GM12801 (cell line): Measurements from ENCODE around the gene TAPT1.

Experiments used
- TF ChIP-seq, protein P1 (sequence below): IDR thresholded peaks from one replicate; pipeline ENCODE4 v1.5.1; 2011; ENCODE audit warnings: control low read depth; ENCODE audit not compliant: insufficient read length; ENCODE audit errors: extremely low read depth

The TAPT1 gene

DNA sequence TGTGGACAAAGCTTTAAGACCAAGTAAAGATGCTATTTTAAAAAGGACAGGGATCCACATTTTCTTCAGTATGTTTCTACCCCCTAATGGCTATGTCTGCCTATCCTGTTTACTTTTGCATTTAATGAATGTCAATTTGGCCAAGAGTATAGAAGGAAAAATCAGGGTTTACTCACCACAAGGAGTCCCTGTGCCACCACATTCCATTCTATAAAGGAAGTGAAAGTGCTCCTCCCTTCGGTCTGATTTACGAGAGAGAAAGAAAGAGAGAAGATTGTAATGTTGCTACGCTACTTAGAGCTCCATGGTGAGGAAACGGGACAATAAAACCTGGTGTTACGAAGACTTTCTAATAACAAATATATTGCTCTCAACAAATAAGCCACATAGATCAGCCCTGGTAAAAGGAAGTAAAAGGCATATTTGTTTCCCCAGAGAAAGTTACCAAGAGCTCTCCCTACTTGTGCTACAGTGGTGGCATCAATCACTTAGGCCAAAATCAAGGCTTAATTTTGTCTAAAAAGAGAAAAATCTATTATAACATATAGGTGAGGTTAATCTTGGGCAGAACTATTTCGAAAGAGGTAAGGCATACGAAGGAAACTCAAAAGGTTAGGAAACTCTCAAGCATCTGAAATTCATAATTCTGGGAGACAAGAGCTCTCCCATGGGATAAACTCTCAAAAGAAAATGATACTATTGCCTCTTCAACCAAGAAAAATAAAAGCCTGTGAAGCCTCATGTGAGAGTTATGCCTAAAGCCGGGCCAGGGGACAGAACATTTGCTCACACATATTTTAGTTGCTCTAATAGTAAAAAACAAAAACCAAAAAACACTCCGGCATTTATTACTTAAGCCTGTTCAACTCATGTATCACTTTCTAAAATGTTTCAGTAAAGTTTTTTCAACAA, 29.5 kb downstream of the TAPT1 start:
- TF ChIP-seq, protein P1, sequence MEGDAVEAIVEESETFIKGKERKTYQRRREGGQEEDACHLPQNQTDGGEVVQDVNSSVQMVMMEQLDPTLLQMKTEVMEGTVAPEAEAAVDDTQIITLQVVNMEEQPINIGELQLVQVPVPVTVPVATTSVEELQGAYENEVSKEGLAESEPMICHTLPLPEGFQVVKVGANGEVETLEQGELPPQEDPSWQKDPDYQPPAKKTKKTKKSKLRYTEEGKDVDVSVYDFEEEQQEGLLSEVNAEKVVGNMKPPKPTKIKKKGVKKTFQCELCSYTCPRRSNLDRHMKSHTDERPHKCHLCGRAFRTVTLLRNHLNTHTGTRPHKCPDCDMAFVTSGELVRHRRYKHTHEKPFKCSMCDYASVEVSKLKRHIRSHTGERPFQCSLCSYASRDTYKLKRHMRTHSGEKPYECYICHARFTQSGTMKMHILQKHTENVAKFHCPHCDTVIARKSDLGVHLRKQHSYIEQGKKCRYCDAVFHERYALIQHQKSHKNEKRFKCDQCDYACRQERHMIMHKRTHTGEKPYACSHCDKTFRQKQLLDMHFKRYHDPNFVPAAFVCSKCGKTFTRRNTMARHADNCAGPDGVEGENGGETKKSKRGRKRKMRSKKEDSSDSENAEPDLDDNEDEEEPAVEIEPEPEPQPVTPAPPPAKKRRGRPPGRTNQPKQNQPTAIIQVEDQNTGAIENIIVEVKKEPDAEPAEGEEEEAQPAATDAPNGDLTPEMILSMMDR = no peak

DNA sequence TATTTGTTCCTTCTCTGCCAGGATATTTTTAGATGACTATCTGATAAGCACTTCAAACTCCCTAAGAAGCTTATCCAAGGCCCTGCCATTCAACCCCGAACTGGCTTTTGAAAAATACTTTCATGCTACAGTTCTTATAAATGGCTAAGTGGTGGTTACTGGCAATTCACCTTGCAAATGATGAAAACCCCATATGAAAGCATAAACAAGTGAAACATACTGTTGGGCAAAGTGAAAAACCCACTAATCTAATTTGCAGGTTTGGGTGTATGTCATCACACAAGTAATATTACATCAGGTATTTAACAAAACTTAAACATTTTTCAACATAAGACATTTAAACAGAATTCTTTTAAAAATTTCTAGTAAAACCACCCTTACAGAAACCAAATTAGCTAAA, 31.1 kb downstream of the TAPT1 start:
- TF ChIP-seq, protein P1 = no peak

DNA sequence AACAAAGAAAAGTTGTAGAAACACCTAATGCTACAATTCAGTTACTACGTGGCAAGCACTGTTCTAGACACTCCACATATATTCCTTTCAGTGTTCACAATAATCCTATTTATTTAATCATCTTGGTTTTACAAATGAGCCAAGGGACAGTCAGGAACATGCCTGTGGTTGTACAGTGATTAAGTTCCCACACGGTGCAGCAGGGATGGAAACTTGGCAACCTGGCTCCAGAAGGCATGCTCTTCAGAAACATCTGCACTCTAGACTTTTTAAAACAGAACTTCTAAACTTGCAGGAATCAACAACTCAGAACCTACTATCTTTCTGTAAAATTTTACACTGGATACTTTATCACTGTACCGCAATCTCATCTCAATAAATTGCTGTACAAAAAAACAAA, 32.1 kb downstream of the TAPT1 start:
- TF ChIP-seq, protein P1 = no peak

DNA sequence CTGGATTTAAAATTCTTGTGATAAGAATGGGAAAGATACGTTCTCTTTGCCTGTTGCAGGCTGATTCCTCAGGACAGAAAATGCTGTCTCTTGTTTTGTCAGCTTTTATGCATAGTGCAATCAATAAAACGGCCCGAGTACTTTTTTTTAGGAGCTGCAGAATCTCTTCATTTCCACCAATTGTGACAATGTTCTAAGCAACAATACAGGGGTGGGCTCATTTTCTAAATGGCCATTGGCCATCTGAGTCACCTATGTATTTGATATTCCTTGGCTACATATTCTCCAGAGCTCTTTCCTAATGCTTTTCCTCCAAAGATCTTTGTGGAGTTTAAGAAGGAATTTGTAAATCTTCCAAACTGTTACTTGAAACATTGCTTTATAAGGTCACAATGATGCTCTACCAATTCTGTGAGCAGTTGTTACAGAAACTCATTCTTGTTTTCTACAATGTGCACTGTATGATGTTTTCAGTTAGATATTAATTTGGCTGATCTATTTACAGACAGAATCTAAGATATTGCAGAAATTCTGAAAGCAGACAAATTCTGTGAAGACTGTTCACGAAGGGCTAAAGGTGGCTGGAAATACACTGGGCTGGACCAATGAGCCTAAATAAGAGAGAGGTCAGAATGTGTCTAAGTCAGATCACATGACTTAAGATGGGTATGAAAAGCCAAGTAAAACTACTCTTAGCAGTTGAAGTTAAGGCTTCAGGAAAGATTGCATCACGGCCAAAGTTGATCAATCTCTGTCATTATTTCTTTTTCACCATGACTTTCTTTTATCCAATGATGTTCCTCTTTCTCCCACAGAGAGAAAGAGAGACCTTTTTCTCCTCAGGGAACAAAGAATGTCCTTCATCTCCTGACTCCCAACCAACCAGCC, 33.4 kb downstream of the TAPT1 start:
- TF ChIP-seq, protein P1 = no peak

GRCh38 chr4:16192057-16192456, 34.2 kb downstream of the TAPT1 start:
- TF ChIP-seq, protein P1 = no peak

GRCh38 chr4:16187455-16187854, 38.8 kb downstream of the TAPT1 start:
- TF ChIP-seq, protein P1 = no peak

DNA sequence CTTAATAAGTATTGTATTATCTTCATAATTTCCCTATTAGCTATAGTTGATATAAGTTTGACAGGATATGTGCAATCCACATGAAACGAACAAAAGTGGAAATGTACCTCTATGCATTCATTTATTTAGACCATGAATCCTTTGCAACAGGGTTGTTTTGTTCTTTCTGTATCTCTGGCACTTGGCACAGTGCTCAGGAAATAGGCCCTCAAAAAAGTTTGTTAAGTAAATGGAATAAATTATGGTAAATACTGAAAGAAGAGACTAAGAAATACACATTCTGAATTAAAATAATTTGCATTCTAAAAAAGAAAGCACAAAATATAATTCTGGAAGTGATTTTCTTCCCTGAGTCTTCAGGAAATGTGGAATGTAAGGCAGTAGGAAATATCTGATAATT, 39.3 kb downstream of the TAPT1 start:
- TF ChIP-seq, protein P1 = no peak
